Endothelial cell (in vitro differentiated cells): Measurements from ENCODE around the gene G0S2. TPM values are rescaled to one million over a fixed set of nuclear protein-coding genes. Genes with fewer than 3 reads are reported as not detected.

Source experiments
- DNase-seq: peaks from one replicate; pipeline ENCODE4 v3.0.0; 2021; ENCODE audit warnings: low spot score
- H3K27ac Mint-ChIP-seq: one replicate; pipeline ENCODE4 v1.8.0; 2021; ENCODE audit warnings: mixed read lengths, inconsistent platforms; ENCODE audit not compliant: unreplicated experiment
- H3K27me3 Mint-ChIP-seq: one replicate; pipeline ENCODE4 v1.8.0; 2021; ENCODE audit warnings: mild to moderate bottlenecking, moderate library complexity, mixed read lengths, inconsistent platforms; ENCODE audit not compliant: unreplicated experiment
- H3K36me3 Mint-ChIP-seq: one replicate; pipeline ENCODE4 v1.8.0; 2021; ENCODE audit warnings: mild to moderate bottlenecking, low read depth, mixed read lengths, inconsistent platforms; ENCODE audit not compliant: unreplicated experiment
- H3K4me1 Mint-ChIP-seq: one replicate; pipeline ENCODE4 v1.8.0; 2021; ENCODE audit warnings: mild to moderate bottlenecking, mixed read lengths, inconsistent platforms; ENCODE audit not compliant: unreplicated experiment
- H3K4me3 Mint-ChIP-seq: one replicate; pipeline ENCODE4 v1.8.0; 2021; ENCODE audit warnings: mild to moderate bottlenecking, mixed read lengths, inconsistent platforms; ENCODE audit not compliant: unreplicated experiment
- H3K9me3 Mint-ChIP-seq: one replicate; pipeline ENCODE4 v1.8.0; 2021; ENCODE audit warnings: mixed read lengths, inconsistent platforms; ENCODE audit not compliant: unreplicated experiment
- CTCF ChIP-seq: fragments of 200-600 bp; sonication (generic); IDR thresholded peaks from one replicate; pipeline ENCODE4 v1.5.0; 2021; ENCODE audit warnings: antibody characterized with exemption; ENCODE audit not compliant: unreplicated experiment
- total RNA-seq: library from RNA; stranded (reverse); fragmentation: NEBNext Ultra II Directional; extraction: Animal tissue kit (Norgen Biotek cat#: 25700); gene quantifications from one replicate; pipeline ENCODE4 v1.2.1, GENCODE V29; 2021; ENCODE audit not compliant: unreplicated experiment

G0S2 gene
- total RNA-seq, 1 donor from 2014 or later, result not detected

- H3K4me3 Mint-ChIP-seq, result no peak overlapping the region
- H3K4me1 Mint-ChIP-seq, result no peaks in the 10 kb centered on the region
- H3K27ac Mint-ChIP-seq, result no peak overlapping the region
- H3K27me3 Mint-ChIP-seq, result peaks cover 1% of the 10 kb centered on the region
- H3K36me3 Mint-ChIP-seq, result no peaks in the 10 kb centered on the region
- TF ChIP-seq CTCF, result no peak
- H3K9me3 Mint-ChIP-seq, result no peaks in the 10 kb centered on the region
- no peak for DNase-seq
Measured at GRCh38 chr1:209702832-209703231, 27.6 kb downstream of the G0S2 start.

GRCh38 chr1:209703834-209704504 lies 28.8 kb downstream of the G0S2 start:
- no peak for TF ChIP-seq CTCF
- H3K36me3 Mint-ChIP-seq, result no peaks in the 10 kb centered on the region
- H3K27me3 Mint-ChIP-seq, result peaks cover 1% of the 10 kb centered on the region
- no peak overlapping the region for H3K4me3 Mint-ChIP-seq
- no peaks in the 10 kb centered on the region for H3K4me1 Mint-ChIP-seq
- DNase-seq, result no peak
- H3K9me3 Mint-ChIP-seq, result no peaks in the 10 kb centered on the region
- no peak overlapping the region for H3K27ac Mint-ChIP-seq

GRCh38 chr1:209704584-209704983 lies 29.4 kb downstream of the G0S2 start, which contains the start of gene HSD11B1:
TSS of gene HSD11B1 (plus strand) at chr1:209704846. CDS start at chr1:209704943, 97 bp downstream.
- H3K4me1 Mint-ChIP-seq, result no peaks in the 10 kb centered on the region
- H3K36me3 Mint-ChIP-seq, result no peaks in the 10 kb centered on the region
- no peak within 1 kb of the TSS for H3K27ac Mint-ChIP-seq
- H3K9me3 Mint-ChIP-seq, result no peaks in the 10 kb centered on the region
- H3K4me3 Mint-ChIP-seq, result no peak within 1 kb of the TSS
- no peak for DNase-seq
- H3K27me3 Mint-ChIP-seq, result peaks cover 1% of the 10 kb centered on the region
- no peak for TF ChIP-seq CTCF

GRCh38 chr1:209705033-209705598 lies 29.9 kb downstream of the G0S2 start:
- Mint-ChIP-seq H3K27me3 (peaks cover 1% of the 10 kb centered on the region), H3K4me3 (no peak overlapping the region), H3K9me3 (no peaks in the 10 kb centered on the region), H3K4me1 (no peaks in the 10 kb centered on the region), H3K36me3 (no peaks in the 10 kb centered on the region), H3K27ac (no peak overlapping the region)
- no peak for TF ChIP-seq CTCF
- DNase-seq, result no peak

GRCh38 chr1:209706622-209707021 lies 31.4 kb downstream of the G0S2 start:
- H3K4me1 Mint-ChIP-seq, result no peaks in the 10 kb centered on the region
- H3K4me3 Mint-ChIP-seq, result no peak overlapping the region
- TF ChIP-seq CTCF, result no peak
- no peak for DNase-seq
- H3K36me3 Mint-ChIP-seq, result no peaks in the 10 kb centered on the region
- H3K27me3 Mint-ChIP-seq, result peaks cover 1% of the 10 kb centered on the region
- no peak overlapping the region for H3K27ac Mint-ChIP-seq
- H3K9me3 Mint-ChIP-seq, result no peaks in the 10 kb centered on the region
